Measurements from ENCODE around the gene KLHL8.
"Not testable (repeated sequence)": the region's sequence is repeated elsewhere in the genome, so short reads cannot be mapped to it uniquely, and the experiment has no call there.

Gene KLHL8

DNA sequence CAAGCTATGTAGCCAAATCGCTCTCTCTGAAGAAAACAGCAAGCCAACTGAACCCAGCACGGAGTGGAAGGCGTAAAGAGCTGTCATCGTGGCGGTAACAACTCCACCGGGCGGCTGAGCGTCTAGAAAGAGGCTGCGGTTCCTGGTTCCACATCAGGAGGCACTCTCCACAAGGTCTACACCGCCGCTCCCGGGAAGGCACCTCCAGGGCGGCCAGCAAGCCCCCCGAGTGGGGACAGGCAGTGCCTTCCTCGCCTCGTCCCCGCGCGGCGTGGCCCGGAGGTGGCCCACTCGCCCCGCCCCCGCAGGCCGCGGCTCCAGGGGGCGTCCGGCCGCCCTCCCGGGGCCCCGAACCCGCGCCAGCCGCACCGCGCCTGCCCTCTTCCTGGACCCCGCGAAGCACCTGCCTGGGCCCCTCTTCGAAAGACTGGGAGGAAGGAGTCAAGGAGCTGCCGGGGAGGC lies 755 bp downstream of the KLHL8 start:
- Histone ChIP-seq H4K20me1 (ENCODE audit: control insufficient read depth, insufficient read depth, low read depth, low read length) (no peaks in the 10 kb centered on the region; the same call in 1 of the 2 replicates), H3K9me3 (ENCODE audit: control insufficient read depth, insufficient read depth, low read length) (no peaks in the 10 kb centered on the region), H3K27me3 (ENCODE audit: control insufficient read depth, low read length) (no peaks in the 10 kb centered on the region), H3K36me3 (ENCODE audit: control insufficient read depth, low read length) (peaks cover 4% of the 10 kb centered on the region; the same call in 1 of the 2 replicates), H3K4me2 (ENCODE audit: low read length) (peak overlapping the region; percentile 84), H3K9me2 (replicated peaks; ENCODE audit: control insufficient read depth, low read length) (no peaks in the 10 kb centered on the region), H3K79me2 (ENCODE audit: control insufficient read depth, low read length) (peaks cover 52% of the 10 kb centered on the region), H3K4me3 (ENCODE audit: low read length) (peak overlapping the region; percentile 97), H3F3A (ENCODE audit: control insufficient read depth, insufficient read depth) (peaks cover 3% of the 10 kb centered on the region; the same call in 1 of the 2 replicates), H3K27ac (ENCODE audit: low read depth, low read length) (peak overlapping the region; percentile 80), H3K4me1 (ENCODE audit: control insufficient read depth, low read length) (peaks cover 17% of the 10 kb centered on the region)
- TF ChIP-seq EZH2phosphoT487 (IDR thresholded peaks at IDR 0.05; ENCODE audit: borderline replicate concordance, low read length): no peak
- TF ChIP-seq, protein P1, sequence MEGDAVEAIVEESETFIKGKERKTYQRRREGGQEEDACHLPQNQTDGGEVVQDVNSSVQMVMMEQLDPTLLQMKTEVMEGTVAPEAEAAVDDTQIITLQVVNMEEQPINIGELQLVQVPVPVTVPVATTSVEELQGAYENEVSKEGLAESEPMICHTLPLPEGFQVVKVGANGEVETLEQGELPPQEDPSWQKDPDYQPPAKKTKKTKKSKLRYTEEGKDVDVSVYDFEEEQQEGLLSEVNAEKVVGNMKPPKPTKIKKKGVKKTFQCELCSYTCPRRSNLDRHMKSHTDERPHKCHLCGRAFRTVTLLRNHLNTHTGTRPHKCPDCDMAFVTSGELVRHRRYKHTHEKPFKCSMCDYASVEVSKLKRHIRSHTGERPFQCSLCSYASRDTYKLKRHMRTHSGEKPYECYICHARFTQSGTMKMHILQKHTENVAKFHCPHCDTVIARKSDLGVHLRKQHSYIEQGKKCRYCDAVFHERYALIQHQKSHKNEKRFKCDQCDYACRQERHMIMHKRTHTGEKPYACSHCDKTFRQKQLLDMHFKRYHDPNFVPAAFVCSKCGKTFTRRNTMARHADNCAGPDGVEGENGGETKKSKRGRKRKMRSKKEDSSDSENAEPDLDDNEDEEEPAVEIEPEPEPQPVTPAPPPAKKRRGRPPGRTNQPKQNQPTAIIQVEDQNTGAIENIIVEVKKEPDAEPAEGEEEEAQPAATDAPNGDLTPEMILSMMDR (IDR thresholded peaks at IDR 0.05; ENCODE audit: low read depth, low read length, poor library complexity, severe bottlenecking): peak; percentile 48

DNA sequence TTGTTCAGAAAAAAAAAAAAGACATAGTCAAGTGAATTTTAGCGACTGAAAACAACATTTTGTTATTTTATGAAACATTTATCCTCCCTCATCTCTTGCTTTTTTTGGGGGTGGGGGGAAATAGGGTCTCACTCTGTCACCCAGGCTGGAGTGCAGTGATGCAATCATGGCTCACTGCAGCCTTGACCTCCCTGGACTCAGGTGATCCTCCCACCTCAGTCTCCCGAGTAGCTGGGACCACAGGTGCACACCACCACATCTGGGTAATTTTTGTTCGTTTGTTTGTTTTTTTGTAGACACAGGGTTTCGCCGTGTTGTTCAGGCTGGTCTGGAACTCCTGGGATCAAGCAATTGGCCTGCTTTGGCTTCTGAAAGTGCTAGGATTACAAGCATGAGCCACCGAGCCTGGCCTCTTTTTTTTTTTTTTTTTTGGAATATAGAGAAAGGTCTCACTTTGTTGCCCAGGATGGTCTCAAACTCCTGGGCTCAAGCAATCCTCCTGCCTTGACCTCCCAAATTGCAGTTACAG lies 3.1 kb downstream of the KLHL8 start:
- not testable (repeated sequence) for H3K27ac ChIP-seq (ENCODE audit: low read depth, low read length); H3K27me3 ChIP-seq (ENCODE audit: control insufficient read depth, low read length); H3K4me2 ChIP-seq (ENCODE audit: low read length); H3K9me2 ChIP-seq (replicated peaks; ENCODE audit: control insufficient read depth, low read length); H4K20me1 ChIP-seq (ENCODE audit: control insufficient read depth, insufficient read depth, low read depth, low read length); H3K9me3 ChIP-seq (ENCODE audit: control insufficient read depth, insufficient read depth, low read length); H3K36me3 ChIP-seq (ENCODE audit: control insufficient read depth, low read length); H3F3A ChIP-seq (ENCODE audit: control insufficient read depth, insufficient read depth); H3K4me3 ChIP-seq (ENCODE audit: low read length)
- peaks cover 17% of the 10 kb centered on the region for H3K4me1 ChIP-seq (ENCODE audit: control insufficient read depth, low read length)
- peaks cover 74% of the 10 kb centered on the region for H3K79me2 ChIP-seq (ENCODE audit: control insufficient read depth, low read length)

DNA sequence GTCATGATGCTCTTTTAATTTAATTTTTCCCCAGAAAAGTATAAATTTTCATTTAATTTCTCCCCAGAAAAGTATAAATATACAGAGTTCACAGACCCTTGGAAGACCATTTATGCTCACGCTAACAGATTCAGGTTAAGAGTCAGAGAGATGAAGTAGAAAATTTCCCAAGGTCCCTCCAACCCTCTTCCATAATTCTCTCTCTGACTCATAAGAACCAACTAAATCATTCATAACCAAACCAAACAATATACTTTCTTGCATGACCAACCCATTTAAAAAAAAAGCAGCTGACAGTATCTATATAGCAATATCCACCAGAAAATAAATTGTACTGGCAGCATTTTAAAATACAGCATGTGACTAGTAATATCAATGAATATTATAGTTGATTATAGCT lies 3.9 kb downstream of the KLHL8 start:
- TF ChIP-seq, protein P1 (IDR thresholded peaks at IDR 0.05; ENCODE audit: low read depth, low read length, poor library complexity, severe bottlenecking): no peak
- no peak for TF ChIP-seq EZH2phosphoT487 (IDR thresholded peaks at IDR 0.05; ENCODE audit: borderline replicate concordance, low read length)
- Histone ChIP-seq H3K4me1 (ENCODE audit: control insufficient read depth, low read length) (peaks cover 17% of the 10 kb centered on the region), H3K79me2 (ENCODE audit: control insufficient read depth, low read length) (peaks cover 82% of the 10 kb centered on the region), H3K9me3 (ENCODE audit: control insufficient read depth, insufficient read depth, low read length) (no peaks in the 10 kb centered on the region), H3K27ac (ENCODE audit: low read depth, low read length) (no peak overlapping the region), H3K4me2 (ENCODE audit: low read length) (no peak overlapping the region), H3K9me2 (replicated peaks; ENCODE audit: control insufficient read depth, low read length) (no peaks in the 10 kb centered on the region), H3K36me3 (ENCODE audit: control insufficient read depth, low read length) (peaks cover 4% of the 10 kb centered on the region; the same call in 1 of the 2 replicates), H3K27me3 (ENCODE audit: control insufficient read depth, low read length) (no peaks in the 10 kb centered on the region), H4K20me1 (ENCODE audit: control insufficient read depth, insufficient read depth, low read depth, low read length) (no peaks in the 10 kb centered on the region; the same call in 1 of the 2 replicates), H3K4me3 (ENCODE audit: low read length) (no peak overlapping the region), H3F3A (ENCODE audit: control insufficient read depth, insufficient read depth) (peaks cover 3% of the 10 kb centered on the region; the same call in 1 of the 2 replicates)

DNA sequence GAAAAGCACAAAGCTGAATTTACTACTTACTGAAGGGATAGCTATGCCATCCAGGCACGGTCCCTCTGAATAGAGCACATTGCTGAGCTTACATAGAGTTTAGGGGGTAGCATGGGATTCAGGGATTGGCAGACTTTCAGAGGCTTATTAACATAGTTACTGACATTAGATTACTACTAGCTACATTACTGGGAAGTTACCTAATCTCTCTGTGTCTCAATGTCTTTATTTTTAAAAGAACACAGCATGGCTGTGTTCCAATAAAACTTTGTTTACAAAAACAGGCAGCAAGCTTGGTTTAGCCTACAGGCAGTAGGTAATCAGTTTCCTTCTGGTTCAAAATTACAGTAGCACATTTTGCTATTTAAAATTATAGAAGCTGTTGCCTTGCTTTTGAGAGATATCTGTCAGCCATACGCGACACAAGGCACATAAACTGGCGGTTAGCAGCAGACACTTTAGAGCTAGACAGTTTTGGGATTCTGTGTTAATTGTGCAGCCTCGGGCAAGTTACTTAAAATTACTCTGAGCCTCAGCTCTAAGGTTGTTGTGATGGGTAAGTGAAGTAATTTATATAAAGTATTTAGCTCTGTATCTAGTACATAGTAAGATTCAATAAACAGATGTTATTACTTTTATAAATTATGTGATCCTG lies 6.9 kb downstream of the KLHL8 start:
- TF ChIP-seq EZH2phosphoT487 (IDR thresholded peaks at IDR 0.05; ENCODE audit: borderline replicate concordance, low read length): no peak
- TF ChIP-seq, protein P1 (IDR thresholded peaks at IDR 0.05; ENCODE audit: low read depth, low read length, poor library complexity, severe bottlenecking): no peak
- Histone ChIP-seq H4K20me1 (ENCODE audit: control insufficient read depth, insufficient read depth, low read depth, low read length) (no peaks in the 10 kb centered on the region), H3K9me2 (replicated peaks; ENCODE audit: control insufficient read depth, low read length) (no peaks in the 10 kb centered on the region), H3K4me1 (ENCODE audit: control insufficient read depth, low read length) (peaks cover 9% of the 10 kb centered on the region), H3K9me3 (ENCODE audit: control insufficient read depth, insufficient read depth, low read length) (no peaks in the 10 kb centered on the region), H3K4me2 (ENCODE audit: low read length) (no peak overlapping the region), H3K4me3 (ENCODE audit: low read length) (no peak overlapping the region), H3K27ac (ENCODE audit: low read depth, low read length) (no peak overlapping the region), H3F3A (ENCODE audit: control insufficient read depth, insufficient read depth) (peaks cover 3% of the 10 kb centered on the region; the same call in 1 of the 2 replicates), H3K36me3 (ENCODE audit: control insufficient read depth, low read length) (no peaks in the 10 kb centered on the region), H3K27me3 (ENCODE audit: control insufficient read depth, low read length) (no peaks in the 10 kb centered on the region), H3K79me2 (ENCODE audit: control insufficient read depth, low read length) (peaks cover 90% of the 10 kb centered on the region)

All from DOHH2 (cell line).